Ovary (tissue), 9 donors: ENCODE results near the gene LRRC27. TPM values are rescaled to one million over a fixed set of nuclear protein-coding genes. Genes with fewer than 3 reads are reported as not detected.

Experiments
- DNase-seq, 5 donors: peaks; one replicate each; pipeline ENCODE4 v3.0.0-alpha.2; 2019 to 2020
- H3K27ac ChIP-seq, 2 donors: fragments of 200-600 bp; one replicate each; pipeline versions ENCODE4 v1.5.1 to v1.8.0; 2019 to 2022
- H3K27me3 ChIP-seq: fragments of 200-600 bp; one replicate; pipeline ENCODE4 v1.8.0; 2022
- H3K36me3 ChIP-seq: fragments of 200-600 bp; sonication (generic); one replicate; pipeline ENCODE4 v1.5.1; 2019
- H3K4me1 ChIP-seq: one replicate; pipeline ENCODE4 v1.8.1; 2013; ENCODE audit warnings: mild to moderate bottlenecking, moderate library complexity; ENCODE audit not compliant: insufficient read depth
- H3K4me3 ChIP-seq: fragments of 200-600 bp; sonication (generic); one replicate; pipeline ENCODE4 v1.5.1; 2017
- H3K9me3 ChIP-seq, 2 donors: fragments of 200-600 bp in 1 of 2; sonication (generic) in 1 of 2; one replicate each; pipeline versions ENCODE4 v1.5.1 to v1.8.1; 2013 to 2019; ENCODE audit warnings: mild to moderate bottlenecking in 1 of 2, moderate library complexity in 1 of 2
- CTCF ChIP-seq, 3 donors: fragments of 450-650 bp in 2 of 3; fragments of 200-600 bp in 1 of 3; IDR thresholded peaks; one replicate each; pipeline versions ENCODE4 v1.5.1 to v1.8.0; 2016 to 2022; ENCODE audit warnings: antibody characterized with exemption in 3 of 3, mild to moderate bottlenecking in 1 of 3
- EP300 ChIP-seq: sonication (generic); formaldehyde crosslinking; IDR thresholded peaks from one replicate; pipeline ENCODE4 v1.6.1; 2017; ENCODE audit warnings: antibody characterized with exemption
- POLR2A ChIP-seq: fragments of 450-650 bp; IDR thresholded peaks from one replicate; pipeline ENCODE4 v1.6.1; 2017; ENCODE audit warnings: antibody characterized with exemption, mild to moderate bottlenecking, moderate library complexity
- WGBS, 3 donors: extraction: QIAGEN DNeasy Blood & Tissue Kit in 1 of 3; methylation state at CpG; one replicate each; pipeline versions ENCODE4 v1.1.5 to v1.1.7; 2013 to 2017; 5-methylcytosine and 5-hydroxymethylcytosine counted together
- intact Hi-C, 4 donors: fragments of 100-400 bp; cut with DNase I; formaldehyde crosslinking; loops; one replicate each; pipeline versions ENCODE4 v1.11.0 to v1.15.1; 2022 to 2023
- polyA plus RNA-seq, 2 donors: library from polyadenylated mRNA; stranded (reverse); fragments of 200-250 nt in 1 of 2; fragments of 350-450 nt in 1 of 2; fragmentation: Illumina TruSeq in 1 of 2; extraction: RNeasy Lipid Tissue Mini Kit (QIAGEN cat#74804) in 1 of 2; gene quantifications; one replicate each; pipeline ENCODE4 v1.2.3, GENCODE V29; 2013 to 2014
- total RNA-seq, 7 donors: library from RNA; depleted of rRNA in 2 of 7; stranded (reverse); fragments of >200 nt in 2 of 7; fragmentation: NEBNext Ultra II Directional in 3 of 7; extraction: Animal tissue kit (Norgen Biotek cat#: 25700) in 3 of 7; gene quantifications; one replicate each; pipeline versions ENCODE4 v1.1.0 to v1.2.4, GENCODE V29; 2016 to 2023
- donor health status: DM: no; HTN: no; CAD: no; lungs with moderate emphysema.
- donor health status: DM: no; HTN: no; CAD: no.
- donor health status: Bipolar disorder and iron deficiency.
- donor health status: DM: yes; HTN: yes; CAD: no.
- donor health status: DM: no; HTN: no; CAD: no.
- donor health status: DM: yes; HTN: yes; CAD: no.

Gene LRRC27
- total and polyA plus RNA-seq, 9 donors, result 7.4 to 12.3 (median 9.3) TPM

DNA sequence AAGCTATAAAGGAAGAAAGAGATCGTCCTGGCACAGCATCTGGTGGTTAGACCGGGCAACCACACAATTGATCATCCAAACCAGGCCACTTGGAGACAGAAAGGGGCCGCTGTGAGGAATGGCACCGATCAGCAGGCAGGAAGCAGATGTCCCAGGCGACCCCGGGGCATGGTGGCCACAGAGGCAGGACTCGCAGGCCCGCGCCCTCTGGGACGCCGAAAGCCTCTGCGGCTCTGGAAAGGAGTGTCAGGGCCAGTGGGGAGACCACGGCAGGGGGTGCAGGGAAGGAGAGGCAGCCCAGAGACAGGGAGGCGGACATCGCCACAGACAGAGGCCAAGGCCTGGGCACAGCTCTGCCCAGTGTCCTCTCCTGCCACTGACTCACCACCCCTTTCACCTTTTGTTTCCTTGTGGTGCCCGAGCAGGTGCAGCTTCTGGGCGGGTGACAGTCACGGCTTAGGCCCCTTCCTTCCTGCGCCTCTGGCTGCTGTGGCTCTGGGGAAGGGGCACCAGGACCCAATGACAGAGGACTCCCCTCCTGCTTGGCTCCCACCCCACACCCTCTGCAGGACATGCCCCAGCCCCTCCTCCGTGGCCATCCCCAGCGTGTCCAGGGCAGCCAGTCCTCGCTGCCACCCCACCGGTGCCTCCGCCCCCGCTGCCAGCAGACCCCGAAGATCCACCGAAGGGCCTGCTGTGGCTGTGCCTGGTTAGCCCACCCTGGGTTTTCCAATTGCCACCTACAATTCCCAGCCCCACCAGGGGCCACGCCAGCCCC lies 35.1 kb upstream of the LRRC27 start:
- H3K27ac ChIP-seq, result no peak overlapping the region
- H3K4me1 ChIP-seq, result no peaks in the 10 kb centered on the region
- no peak overlapping the region for H3K4me3 ChIP-seq
- H3K9me3 ChIP-seq, result no peaks in the 10 kb centered on the region
- no peaks in the 10 kb centered on the region for H3K36me3 ChIP-seq
- H3K27me3 ChIP-seq, result no peaks in the 10 kb centered on the region
- peak in 1 of 5 donors; percentile 22 for DNase-seq
- 88 to 93% (median 92%) methylated on average over 26 to 28 of the region's 28 CpGs for WGBS, 3 donors
- no peak for TF ChIP-seq CTCF (IDR thresholded peaks at IDR 0.05)
- no peak for TF ChIP-seq POLR2A
- no peak for TF ChIP-seq EP300
- intact Hi-C loops, result no loop called here

DNA sequence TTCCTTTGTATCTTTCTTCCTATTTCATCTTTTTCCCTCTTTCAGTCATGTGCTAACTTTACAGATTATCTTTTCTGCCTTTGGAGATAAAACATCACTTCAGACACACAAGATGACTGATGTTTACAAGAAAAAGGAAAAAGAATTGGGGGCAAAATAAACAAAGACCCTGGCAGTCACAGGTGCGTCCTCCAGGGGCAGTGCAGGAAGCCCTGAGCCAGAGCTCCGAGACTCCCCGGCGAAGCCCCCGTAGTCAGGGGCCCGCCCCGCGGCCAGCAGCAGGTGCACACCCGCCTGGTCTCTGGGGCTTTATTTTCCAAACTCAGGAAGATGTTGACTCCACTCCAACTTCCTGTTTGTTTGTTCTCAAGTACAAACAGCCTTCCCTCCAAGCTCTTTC lies 34.5 kb upstream of the LRRC27 start:
- 23 to 39% (median 24%) methylated on average over 9 of the region's 9 CpGs for WGBS, 3 donors
- H3K9me3 ChIP-seq, result no peaks in the 10 kb centered on the region
- DNase-seq, result peak in 1 of 5 donors; percentile 7
- intact Hi-C loops, result no loop called here
- no peak overlapping the region for H3K27ac ChIP-seq
- no peak for TF ChIP-seq EP300
- no peak for TF ChIP-seq POLR2A
- TF ChIP-seq CTCF (IDR thresholded peaks at IDR 0.05), result no peak
- H3K4me3 ChIP-seq, result no peak overlapping the region
- H3K36me3 ChIP-seq, result no peaks in the 10 kb centered on the region
- no peaks in the 10 kb centered on the region for H3K27me3 ChIP-seq
- no peaks in the 10 kb centered on the region for H3K4me1 ChIP-seq

DNA sequence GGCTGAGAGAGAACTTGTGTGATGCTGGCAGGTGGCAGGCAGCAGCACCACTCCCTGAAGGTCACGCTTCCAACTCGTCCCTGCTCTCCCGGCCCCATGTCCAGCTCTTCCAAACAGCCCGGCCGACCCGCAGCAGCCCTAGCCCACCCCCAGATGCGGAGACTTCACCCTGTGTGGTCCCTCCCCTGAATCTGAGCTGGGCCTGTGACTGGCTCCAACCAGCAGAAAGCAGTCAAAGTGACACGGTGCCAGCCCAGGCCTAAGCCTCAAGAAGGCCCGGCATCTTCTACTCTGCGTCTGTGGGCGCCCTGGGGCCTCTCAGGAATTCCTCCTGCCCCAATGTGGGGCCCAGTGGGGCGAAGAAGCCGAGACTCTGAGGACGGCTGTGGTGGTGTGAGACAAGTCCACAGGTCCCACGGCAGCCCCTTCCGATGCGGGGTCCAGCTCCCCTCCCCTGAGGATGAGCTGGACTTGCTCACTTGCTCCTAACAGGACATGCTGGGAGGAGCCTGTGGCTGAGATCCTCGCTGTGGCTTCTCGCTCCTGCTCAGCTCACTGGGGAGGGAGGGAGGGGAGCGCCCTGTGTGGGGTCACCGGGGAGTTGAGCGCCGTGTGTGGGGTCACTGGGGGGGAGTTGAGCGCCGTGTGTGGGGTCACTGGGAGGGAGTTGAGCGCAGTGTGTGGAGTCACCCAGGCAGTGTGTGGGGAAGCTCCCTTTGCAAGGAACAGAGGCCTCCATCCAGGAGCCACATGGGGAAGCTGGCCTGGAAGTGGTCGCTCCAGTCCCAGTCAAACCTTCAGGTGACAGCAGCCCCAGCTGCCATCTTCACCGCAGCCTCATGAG lies 33.7 kb upstream of the LRRC27 start:
- no peaks in the 10 kb centered on the region for H3K9me3 ChIP-seq
- WGBS, 3 donors, result 60 to 66% (median 62%) methylated on average over 26 to 28 of the region's 28 CpGs
- no peaks in the 10 kb centered on the region for H3K36me3 ChIP-seq
- H3K27ac ChIP-seq, result no peak overlapping the region
- no peak overlapping the region for H3K4me3 ChIP-seq
- no peaks in the 10 kb centered on the region for H3K4me1 ChIP-seq
- peak in 1 of 5 donors; percentile 27 for DNase-seq
- intact Hi-C loops, result no loop called here
- no peaks in the 10 kb centered on the region for H3K27me3 ChIP-seq
- TF ChIP-seq CTCF (IDR thresholded peaks at IDR 0.05) (no peak), POLR2A (no peak), EP300 (no peak)

- TF ChIP-seq EP300 (no peak), CTCF (IDR thresholded peaks at IDR 0.05) (no peak), POLR2A (no peak)
Measured at GRCh38 chr10:132299371-132300336, 32.3 kb upstream of the LRRC27 start.

More at GRCh38 chr10:132299371-132300336, 32.3 kb upstream of the LRRC27 start:
- no peak overlapping the region for H3K4me3 ChIP-seq
- DNase-seq, result peak in 1 of 5 donors; percentile 16
- H3K36me3 ChIP-seq, result no peaks in the 10 kb centered on the region
- no peaks in the 10 kb centered on the region for H3K9me3 ChIP-seq
- H3K27ac ChIP-seq, result no peak overlapping the region
- intact Hi-C loops, result no loop called here
- 85 to 91% (median 91%) methylated on average over 34 of the region's 34 CpGs for WGBS, 3 donors
- no peaks in the 10 kb centered on the region for H3K27me3 ChIP-seq
- no peaks in the 10 kb centered on the region for H3K4me1 ChIP-seq
